ENCODE measurements around the gene OBP2B. TPM values are rescaled to one million over a fixed set of nuclear protein-coding genes. Genes with fewer than 3 reads are reported as not detected.
A peak's percentile ranks its signal among the peaks of the same experiment; 100 is the strongest.
"Not testable (repeated sequence)": the region's sequence is repeated elsewhere in the genome, so short reads cannot be mapped to it uniquely, and the experiment has no call there.

The OBP2B gene
- total RNA-seq, 2 donors from 2014 or later, result not detected

GRCh38 chr9:133248726-133249295 lies 39.8 kb upstream of the OBP2B start:
- Mint-ChIP-seq H3K4me3 (no peak overlapping the region), H3K27ac (no peak overlapping the region)

GRCh38 chr9:133247632-133248031 lies 38.6 kb upstream of the OBP2B start:
- peaks cover 3% of the 10 kb centered on the region for H3K4me1 Mint-ChIP-seq
- ATAC-seq, result no peak
- no peak for DNase-seq
- H3K27ac Mint-ChIP-seq, result no peak overlapping the region
- no peaks in the 10 kb centered on the region for H3K9me3 ChIP-seq (ENCODE audit: control insufficient read depth, low read length, poor library complexity, severe bottlenecking)
- no peaks in the 10 kb centered on the region for H3K36me3 Mint-ChIP-seq (ENCODE audit: low read depth)
- no peak overlapping the region for H3K4me3 Mint-ChIP-seq
- peaks cover 43% of the 10 kb centered on the region for H3K27me3 Mint-ChIP-seq

More at GRCh38 chr9:133248726-133249295, 39.8 kb upstream of the OBP2B start:
- Mint-ChIP-seq H3K36me3 (ENCODE audit: low read depth) (no peaks in the 10 kb centered on the region), H3K27me3 (peaks cover 38% of the 10 kb centered on the region), H3K4me1 (peaks cover 3% of the 10 kb centered on the region)
- H3K9me3 ChIP-seq (ENCODE audit: control insufficient read depth, low read length, poor library complexity, severe bottlenecking), result no peaks in the 10 kb centered on the region
- DNase-seq (no peak), ATAC-seq (no peak)

GRCh38 chr9:133246991-133247390 lies 37.9 kb upstream of the OBP2B start:
- no peak for ATAC-seq
- H3K4me1 Mint-ChIP-seq, result peaks cover 3% of the 10 kb centered on the region
- no peak for DNase-seq
- no peak overlapping the region for H3K4me3 Mint-ChIP-seq
- H3K27me3 Mint-ChIP-seq, result peaks cover 46% of the 10 kb centered on the region
- H3K27ac Mint-ChIP-seq, result no peak overlapping the region
- no peaks in the 10 kb centered on the region for H3K9me3 ChIP-seq (ENCODE audit: control insufficient read depth, low read length, poor library complexity, severe bottlenecking)
- H3K36me3 Mint-ChIP-seq (ENCODE audit: low read depth), result no peaks in the 10 kb centered on the region

GRCh38 chr9:133246562-133246961 lies 37.5 kb upstream of the OBP2B start:
- no peak for DNase-seq
- no peak for ATAC-seq
- H3K9me3 ChIP-seq (ENCODE audit: control insufficient read depth, low read length, poor library complexity, severe bottlenecking), result no peaks in the 10 kb centered on the region
- Mint-ChIP-seq H3K4me3 (no peak overlapping the region), H3K36me3 (ENCODE audit: low read depth) (no peaks in the 10 kb centered on the region), H3K27me3 (peaks cover 50% of the 10 kb centered on the region), H3K4me1 (peaks cover 3% of the 10 kb centered on the region), H3K27ac (no peak overlapping the region)

- H3K9me3 ChIP-seq (ENCODE audit: control insufficient read depth, low read length, poor library complexity, severe bottlenecking), result no peaks in the 10 kb centered on the region
- Mint-ChIP-seq H3K4me1 (peaks cover 7% of the 10 kb centered on the region), H3K27me3 (peaks cover 42% of the 10 kb centered on the region), H3K27ac (no peak overlapping the region), H3K4me3 (no peak overlapping the region), H3K36me3 (ENCODE audit: low read depth) (no peaks in the 10 kb centered on the region)
- ATAC-seq (no peak), DNase-seq (no peak)
Observed at GRCh38 chr9:133242991-133243390, 33.9 kb upstream of the OBP2B start.

DNA sequence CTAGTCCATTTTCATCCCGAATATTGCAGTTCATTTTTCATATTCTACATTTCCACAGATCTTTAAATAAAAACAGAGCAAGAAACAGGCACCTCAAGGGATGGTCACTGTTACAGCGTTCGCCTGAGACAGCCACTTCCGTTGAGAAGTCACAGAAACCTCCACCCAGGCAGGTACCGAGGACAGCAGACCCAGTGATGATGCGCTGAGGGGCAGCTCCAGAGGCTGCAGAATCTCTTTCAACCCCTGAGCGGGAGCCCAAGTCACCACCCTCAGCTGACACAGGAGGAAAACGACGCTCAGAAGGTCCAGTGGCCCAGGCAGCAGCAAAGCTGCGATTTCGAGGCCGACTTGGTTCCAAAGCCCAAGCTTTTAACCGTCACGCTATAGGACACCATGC lies 33.2 kb upstream of the OBP2B start:
- Mint-ChIP-seq H3K36me3 (ENCODE audit: low read depth) (no peaks in the 10 kb centered on the region), H3K4me1 (peaks cover 7% of the 10 kb centered on the region), H3K27ac (no peak overlapping the region), H3K4me3 (no peak overlapping the region), H3K27me3 (peaks cover 49% of the 10 kb centered on the region)
- no peak for ATAC-seq
- H3K9me3 ChIP-seq (ENCODE audit: control insufficient read depth, low read length, poor library complexity, severe bottlenecking), result no peaks in the 10 kb centered on the region
- no peak for DNase-seq

DNA sequence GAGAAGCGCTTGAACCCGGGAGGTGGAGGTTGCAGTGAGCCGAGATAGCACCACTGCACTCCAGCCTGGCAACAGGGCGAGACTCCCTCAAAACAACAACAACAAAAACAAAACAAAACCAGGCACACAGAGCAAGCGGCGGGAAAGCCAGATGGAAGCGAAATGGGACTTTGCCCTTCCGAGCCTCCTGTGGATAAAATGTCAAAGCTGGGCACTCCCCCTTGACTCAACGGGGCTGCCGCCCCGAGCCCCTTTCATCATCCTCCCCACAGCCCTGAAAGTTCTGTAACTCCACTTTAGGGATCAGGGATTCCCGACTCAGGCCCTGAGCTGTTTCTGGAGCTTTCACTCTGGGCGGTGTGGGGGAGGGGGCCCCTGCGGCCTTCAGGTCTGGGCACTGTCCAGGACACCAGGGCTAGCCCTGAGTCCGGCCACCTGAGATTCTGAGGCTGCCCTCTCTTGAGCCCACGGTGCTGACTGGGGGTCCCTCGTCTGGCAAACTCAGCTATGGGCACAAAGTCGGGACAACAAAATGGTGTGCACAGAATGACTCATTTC lies 30.6 kb upstream of the OBP2B start:
- no peak overlapping the region for H3K4me3 Mint-ChIP-seq
- H3K27ac Mint-ChIP-seq, result no peak overlapping the region
- no peak for ATAC-seq
- no peak for DNase-seq
- H3K9me3 ChIP-seq (ENCODE audit: control insufficient read depth, low read length, poor library complexity, severe bottlenecking), result no peaks in the 10 kb centered on the region
- H3K27me3 Mint-ChIP-seq, result peaks cover 54% of the 10 kb centered on the region
- H3K36me3 Mint-ChIP-seq (ENCODE audit: low read depth), result no peaks in the 10 kb centered on the region
- H3K4me1 Mint-ChIP-seq, result peaks cover 7% of the 10 kb centered on the region

DNA sequence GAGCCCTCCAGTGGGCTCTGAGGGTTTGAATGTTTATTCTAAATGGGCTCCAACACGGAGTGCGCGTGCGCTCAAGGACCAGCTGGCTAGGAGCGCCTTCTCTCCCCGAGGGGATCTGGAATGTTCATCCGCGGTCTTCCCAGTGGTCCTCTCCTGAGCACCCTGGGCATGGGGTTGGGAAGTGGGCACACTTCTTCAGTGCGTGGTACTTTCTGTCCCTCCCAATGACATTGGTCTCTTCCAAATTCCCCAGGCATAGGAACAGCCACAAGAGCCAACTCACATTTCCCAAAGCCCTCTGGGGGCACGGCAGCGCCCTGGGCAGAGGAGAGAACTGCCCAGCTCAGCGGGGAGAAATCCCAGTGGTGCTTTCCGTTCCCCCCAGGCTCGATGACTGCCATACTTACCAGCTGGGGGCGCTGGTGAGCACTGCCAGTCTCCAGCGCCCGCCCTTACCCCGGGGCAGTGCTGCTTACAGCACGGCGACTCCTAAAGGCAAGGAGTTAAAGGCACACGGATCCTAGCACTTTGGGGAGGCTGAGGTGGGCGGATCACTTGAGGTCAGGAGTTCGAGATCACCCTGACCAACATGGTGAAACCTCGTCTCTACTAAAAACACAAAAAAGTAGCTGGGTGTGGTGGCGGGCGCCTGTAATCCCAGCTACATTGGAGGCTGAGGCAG lies 29.9 kb upstream of the OBP2B start:
- ATAC-seq (peak; percentile 91), DNase-seq (peak; percentile 40 to 56 (median 44))
- no peaks in the 10 kb centered on the region for H3K9me3 ChIP-seq (ENCODE audit: control insufficient read depth, low read length, poor library complexity, severe bottlenecking)
- Mint-ChIP-seq H3K27ac (no peak overlapping the region), H3K4me1 (peaks cover 7% of the 10 kb centered on the region), H3K4me3 (peak overlapping the region; percentile 78), H3K27me3 (peaks cover 58% of the 10 kb centered on the region), H3K36me3 (ENCODE audit: low read depth) (no peaks in the 10 kb centered on the region)

DNA sequence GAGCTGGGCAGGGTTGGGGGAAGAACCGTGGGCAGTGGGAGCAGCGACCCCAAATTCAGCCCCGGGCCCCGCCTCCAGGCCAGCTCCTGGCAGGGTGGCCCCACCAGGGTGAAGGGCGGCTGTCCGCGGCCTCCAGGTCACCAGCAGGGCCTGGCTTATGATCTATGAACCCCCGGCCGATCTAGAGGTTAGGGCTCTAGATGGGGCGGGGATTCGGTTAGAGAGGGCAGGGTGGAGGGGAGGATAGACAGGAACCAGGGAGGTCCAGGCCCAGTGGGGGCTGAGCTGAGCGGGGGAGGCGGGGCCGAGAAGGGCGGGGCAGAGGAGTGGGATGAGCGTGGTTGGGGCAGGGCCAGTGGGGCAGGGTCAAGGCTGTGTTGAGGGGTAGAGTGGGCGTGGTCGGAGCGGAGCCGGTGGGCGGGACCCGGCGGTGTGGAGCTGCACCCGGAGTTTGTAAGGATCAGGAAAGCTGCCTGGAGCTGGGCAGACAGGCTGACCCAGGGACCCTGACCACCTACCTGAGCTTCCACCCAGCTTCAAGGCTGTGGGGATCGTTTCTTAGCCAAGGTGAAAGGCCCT lies 29.3 kb upstream of the OBP2B start:
- peaks cover 7% of the 10 kb centered on the region for H3K4me1 Mint-ChIP-seq
- H3K4me3 Mint-ChIP-seq, result peak overlapping the region; percentile 78
- ATAC-seq (peak; percentile 55), DNase-seq (peak in 1 of 3 donors; percentile 15)
- H3K36me3 Mint-ChIP-seq (ENCODE audit: low read depth), result no peaks in the 10 kb centered on the region
- H3K9me3 ChIP-seq (ENCODE audit: control insufficient read depth, low read length, poor library complexity, severe bottlenecking), result no peaks in the 10 kb centered on the region
- H3K27me3 Mint-ChIP-seq, result peaks cover 53% of the 10 kb centered on the region
- no peak overlapping the region for H3K27ac Mint-ChIP-seq

GRCh38 chr9:133237035-133237731 lies 28.1 kb upstream of the OBP2B start:
- Mint-ChIP-seq H3K27me3 (peaks cover 52% of the 10 kb centered on the region), H3K27ac (no peak overlapping the region), H3K36me3 (ENCODE audit: low read depth) (no peaks in the 10 kb centered on the region), H3K4me1 (peaks cover 7% of the 10 kb centered on the region), H3K4me3 (no peak overlapping the region)
- H3K9me3 ChIP-seq (ENCODE audit: control insufficient read depth, low read length, poor library complexity, severe bottlenecking), result no peaks in the 10 kb centered on the region
- ATAC-seq (no peak), DNase-seq (no peak)

DNA sequence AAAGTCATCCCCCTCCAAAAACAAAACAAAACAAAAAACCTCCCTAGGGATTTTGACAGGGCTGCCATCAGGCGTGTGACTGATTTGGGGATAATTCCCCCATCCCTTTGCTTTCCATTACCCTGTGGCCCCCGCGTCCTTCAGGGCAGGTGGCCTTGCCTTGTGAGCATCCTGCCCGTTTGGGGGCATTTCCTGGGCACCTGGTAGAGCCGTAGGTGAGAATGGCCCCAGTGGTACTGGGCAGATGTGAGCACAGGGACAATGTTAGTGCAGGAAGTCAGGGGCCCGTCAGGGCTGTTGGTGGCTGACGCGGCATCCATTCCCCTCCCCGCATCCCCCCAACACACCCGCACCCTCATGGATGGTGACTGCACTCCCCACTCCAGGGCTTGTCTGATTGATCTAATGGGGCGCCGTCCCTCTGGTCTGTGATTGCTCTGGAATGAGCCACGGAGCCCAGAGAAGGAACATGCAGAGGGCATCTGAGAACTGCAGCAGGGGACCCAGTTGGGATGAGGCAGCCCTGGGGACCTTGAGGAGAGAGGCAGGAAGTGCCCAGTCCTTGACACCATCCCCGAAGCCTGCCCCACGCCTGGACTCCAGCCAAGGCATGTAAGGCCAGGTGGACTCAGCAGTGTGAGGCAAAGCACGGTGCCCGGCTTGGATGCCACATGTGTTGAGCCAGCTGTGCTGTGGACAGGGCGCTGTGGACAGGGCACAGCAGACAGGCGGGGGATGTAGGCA lies 27.4 kb upstream of the OBP2B start:
- not testable (repeated sequence) for H3K9me3 ChIP-seq (ENCODE audit: control insufficient read depth, low read length, poor library complexity, severe bottlenecking); H3K36me3 Mint-ChIP-seq (ENCODE audit: low read depth); DNase-seq; H3K4me3 Mint-ChIP-seq; H3K4me1 Mint-ChIP-seq; ATAC-seq; H3K27ac Mint-ChIP-seq
- H3K27me3 Mint-ChIP-seq, result peaks cover 45% of the 10 kb centered on the region

GRCh38 chr9:133235549-133236222 lies 26.6 kb upstream of the OBP2B start:
- ATAC-seq (no peak), DNase-seq (no peak)
- H3K27ac Mint-ChIP-seq, result no peak overlapping the region
- H3K4me1 Mint-ChIP-seq, result peaks cover 7% of the 10 kb centered on the region
- H3K9me3 ChIP-seq (ENCODE audit: control insufficient read depth, low read length, poor library complexity, severe bottlenecking), result no peaks in the 10 kb centered on the region
- no peaks in the 10 kb centered on the region for H3K36me3 Mint-ChIP-seq (ENCODE audit: low read depth)
- H3K27me3 Mint-ChIP-seq, result peaks cover 38% of the 10 kb centered on the region
- H3K4me3 Mint-ChIP-seq, result no peak overlapping the region

All from T-helper 17 cell (primary cell).